GM19455 (cell line): ENCODE data around the gene CPB1.
"Not testable (repeated sequence)": the region's sequence is repeated elsewhere in the genome, so short reads cannot be mapped to it uniquely, and the experiment has no call there.

ENCODE experiments used
- ATAC-seq: cut with Tn5 transposase; IDR thresholded peaks from one replicate; pipeline ENCODE4 v1.9.1; 2021; ENCODE audit not compliant: unreplicated experiment

CPB1 gene

DNA sequence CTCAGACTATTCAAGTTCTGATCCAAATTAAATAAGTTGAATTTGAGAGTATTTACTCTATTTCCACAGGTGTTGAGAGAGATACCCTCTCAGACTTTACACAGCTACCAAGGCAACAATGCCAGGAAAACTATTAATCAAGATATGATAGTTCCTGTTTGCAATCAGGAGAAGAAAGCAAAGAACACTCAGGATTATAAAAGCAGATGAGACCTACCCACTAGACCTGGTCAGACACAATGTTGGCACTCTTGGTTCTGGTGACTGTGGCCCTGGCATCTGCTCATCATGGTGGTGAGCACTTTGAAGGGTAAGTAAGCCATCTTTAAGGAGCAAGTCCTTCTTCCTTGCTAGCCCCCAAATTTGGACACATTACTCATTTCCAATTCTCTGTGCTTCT lies at the start of gene CPB1:
Gene CPB1, plus strand, starts transcription at position 227 of the 400 bp plus-strand sequence. Its CDS starts 13 bp downstream, at position 240.
- no peak for ATAC-seq

DNA sequence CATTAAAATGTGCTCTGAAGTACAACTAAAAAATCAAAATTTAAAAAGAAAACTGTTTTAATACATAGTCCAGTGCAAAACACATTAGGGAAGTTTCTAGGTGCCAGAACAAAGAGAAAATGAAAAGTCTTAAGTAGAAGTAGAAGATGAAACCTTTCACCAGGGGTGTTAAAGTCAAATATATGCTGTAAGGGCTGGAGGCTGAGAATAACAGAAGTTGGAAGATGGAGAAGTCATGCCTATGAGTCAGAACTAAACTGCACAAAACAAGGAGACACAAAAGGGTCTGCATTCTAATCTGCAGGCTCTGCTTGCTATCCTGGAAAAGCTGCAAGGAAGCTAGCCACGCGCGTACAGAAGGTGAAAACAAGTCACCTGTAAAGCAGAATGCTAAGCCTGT lies 48.7 kb upstream of the CPB1 start:
- ATAC-seq, result no peak

DNA sequence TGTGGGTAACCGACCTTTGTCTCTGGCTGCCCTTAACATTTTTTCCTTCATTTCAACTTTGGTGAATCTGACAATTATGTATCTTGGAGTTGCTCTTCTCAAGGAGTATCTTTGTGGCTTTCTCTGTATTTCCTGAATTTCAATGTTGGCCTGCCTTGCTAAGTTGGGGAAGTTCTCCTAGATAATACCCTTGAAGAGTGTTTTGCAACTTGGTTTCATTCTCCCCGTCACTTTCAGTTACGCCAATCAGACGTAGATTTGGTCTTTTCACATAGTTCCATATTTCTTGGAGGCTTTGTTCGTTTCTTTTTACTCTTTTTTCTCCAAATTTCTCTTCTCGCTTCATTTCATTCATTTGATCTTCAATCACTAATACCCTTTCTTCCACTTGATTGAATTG lies 42.6 kb upstream of the CPB1 start:
- not testable (repeated sequence) for ATAC-seq

DNA sequence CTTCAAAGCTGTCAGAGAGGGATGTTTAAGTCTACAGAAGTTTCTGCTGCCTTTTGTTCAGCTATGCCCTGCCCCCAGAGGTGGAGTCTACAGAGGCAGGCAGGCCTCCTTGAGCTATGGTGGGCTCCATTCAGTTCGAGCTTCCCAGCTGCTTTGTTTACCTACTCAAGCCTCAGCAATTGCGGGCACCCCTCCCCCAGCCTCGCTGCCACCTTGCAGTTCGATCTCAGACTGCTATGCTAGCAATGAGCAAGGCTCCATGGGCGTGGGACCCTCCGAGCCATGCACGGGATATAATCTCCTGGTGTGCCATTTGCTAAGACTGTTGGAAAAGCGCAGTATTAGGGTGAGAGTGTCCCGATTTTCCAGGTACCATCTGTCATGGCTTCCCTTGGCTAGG lies 41.5 kb upstream of the CPB1 start:
- ATAC-seq, result not testable (repeated sequence)

DNA sequence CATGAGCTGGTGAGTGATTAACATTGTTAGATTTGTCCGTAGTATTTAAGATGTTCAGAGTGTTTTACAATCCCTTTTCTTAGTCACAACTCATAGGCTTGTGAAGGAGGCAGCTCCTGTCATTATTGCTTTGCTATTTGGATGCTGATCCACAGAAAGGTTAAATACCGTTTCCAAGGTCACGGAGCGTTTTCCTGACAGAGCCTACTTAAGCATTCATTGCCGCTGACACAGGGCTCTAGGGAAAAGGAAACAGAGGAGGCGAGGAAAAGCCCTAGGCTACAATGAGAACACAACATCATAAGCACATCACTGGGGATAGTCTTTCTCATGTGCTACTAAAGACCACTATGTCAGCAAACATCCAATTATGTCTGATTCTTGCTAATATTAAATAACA lies 38.5 kb upstream of the CPB1 start:
- no peak for ATAC-seq

DNA sequence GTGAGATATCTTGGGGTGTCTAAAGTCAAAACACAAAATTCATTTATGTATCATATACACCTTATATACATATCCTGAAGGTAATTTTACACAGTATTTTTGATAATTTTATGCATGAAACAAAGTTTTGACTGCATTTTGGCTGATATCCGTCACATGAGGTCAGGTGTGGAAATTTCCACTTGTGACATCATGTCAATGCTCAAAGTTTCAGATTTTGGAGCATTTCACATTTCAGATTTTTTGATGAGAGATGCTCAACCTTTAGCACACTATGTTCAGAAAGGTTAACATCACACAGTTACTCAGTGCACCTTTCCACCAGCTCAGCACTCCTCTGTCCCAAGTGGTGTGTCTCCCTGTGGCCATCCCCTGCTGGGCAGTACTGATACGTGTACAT lies 37.7 kb upstream of the CPB1 start:
- no peak for ATAC-seq

DNA sequence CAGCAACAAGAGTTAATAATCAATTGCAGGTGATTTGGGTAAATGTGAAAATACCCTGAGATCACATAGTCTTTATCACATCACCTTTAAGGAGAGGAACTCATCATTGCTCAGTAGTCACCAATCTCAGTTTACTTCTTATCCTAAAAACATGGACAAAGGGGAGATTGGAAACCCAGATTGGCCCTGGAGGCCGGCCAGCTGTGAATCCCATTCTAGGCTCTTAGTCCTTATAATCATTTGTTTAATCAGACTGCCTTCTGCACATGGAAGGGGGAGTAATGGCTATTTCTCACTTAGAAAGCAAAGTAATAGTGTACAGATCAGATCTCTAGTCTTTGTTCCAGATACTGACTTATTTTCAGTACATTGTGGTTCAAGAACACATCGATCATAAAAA lies 37.2 kb upstream of the CPB1 start:
- no peak for ATAC-seq

DNA sequence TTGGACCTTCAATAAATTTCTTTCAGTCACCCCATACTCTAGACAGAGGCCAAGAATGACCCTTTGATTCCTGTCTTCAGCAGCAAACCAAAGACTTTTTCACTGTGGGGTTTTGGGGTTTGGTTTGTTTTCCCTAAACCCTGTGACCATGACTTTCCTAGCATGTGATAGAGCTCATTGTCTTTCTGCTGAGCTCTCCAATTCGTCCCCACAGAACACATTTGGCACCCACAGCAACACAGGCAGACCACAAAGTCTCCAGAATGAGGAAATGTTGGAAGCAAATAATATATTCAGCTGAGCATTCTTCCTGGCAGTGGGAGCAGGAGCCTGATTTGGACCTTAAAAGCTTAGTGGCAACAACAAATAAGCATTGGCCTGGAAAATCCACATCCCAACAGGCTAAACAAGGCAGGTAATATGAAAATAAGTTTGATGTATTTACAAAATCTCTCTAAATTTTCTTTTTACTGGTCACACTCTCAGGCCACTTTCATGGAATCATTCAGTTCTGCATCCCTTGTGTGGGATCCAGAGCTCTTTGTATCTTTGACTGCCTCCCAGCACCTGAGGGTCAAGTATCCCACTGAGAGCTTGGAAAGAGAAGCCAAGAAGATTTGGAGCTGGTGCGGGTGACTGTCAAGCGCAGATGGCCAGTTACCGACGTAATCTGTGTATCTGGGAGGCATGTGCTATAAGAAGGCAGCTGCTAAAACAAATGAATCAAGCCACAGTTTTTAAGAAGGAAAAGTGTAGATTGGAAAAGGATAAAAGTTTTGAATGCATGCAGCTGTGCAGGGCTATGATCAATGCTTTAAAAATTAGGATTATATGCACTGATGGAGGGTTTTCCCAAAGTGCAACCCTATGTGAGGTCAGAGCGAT lies 36.5 kb upstream of the CPB1 start:
- ATAC-seq, result no peak

DNA sequence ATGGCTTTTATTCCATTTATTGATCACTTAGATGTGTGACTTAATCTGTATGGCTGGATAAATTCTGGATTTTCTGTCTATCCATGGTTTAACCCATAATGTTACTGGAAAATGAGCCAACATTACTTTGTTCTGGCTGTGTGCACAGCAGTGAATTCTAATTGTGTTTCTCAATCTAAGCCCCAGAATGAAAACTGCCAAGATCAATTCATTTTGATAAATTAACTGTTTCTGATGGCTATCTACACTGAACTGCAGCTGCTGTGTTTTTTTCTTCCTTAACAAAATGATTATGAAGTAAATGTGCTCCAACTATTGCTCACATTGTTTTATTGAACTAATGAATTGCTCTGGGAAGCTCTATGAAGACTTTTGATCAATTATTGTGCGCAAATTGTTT lies 35.7 kb upstream of the CPB1 start:
- ATAC-seq, result no peak

DNA sequence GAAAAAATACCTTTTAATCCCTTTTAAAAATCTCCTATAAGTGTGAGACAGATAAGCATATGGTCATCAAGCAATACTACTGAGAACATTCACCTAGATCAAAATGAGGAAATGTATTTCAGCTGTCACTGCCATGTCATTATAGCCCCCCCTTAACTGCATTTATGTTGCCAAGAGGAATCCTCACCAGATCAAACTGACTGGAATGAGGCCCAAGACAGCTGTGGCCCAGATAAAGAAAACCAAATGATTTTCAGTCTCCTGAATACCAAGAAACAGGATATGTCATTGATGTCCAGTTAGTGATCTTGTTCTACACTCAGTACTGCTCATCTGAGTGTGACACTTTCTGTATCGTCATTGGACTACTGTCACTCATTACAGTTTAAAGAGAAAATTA lies 35.1 kb upstream of the CPB1 start:
- ATAC-seq, result no peak

DNA sequence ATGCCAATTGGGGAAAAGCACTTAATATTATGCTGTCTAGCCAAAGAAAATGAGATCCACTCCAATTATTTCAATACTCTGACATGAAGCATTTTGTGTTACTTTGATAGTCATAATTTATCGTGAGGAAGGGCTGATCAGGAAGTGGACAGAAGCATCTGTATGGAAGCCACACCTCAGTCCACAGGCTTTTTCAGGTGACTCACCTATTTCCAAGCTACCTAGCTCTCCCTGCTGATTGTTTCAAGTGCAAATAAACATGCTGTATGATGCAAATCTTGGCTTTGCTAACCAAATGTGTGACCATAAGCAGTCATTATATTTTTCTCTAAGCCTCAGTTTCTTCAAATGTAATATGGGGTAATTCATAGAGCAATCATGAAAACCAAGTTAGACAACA lies 30.8 kb upstream of the CPB1 start:
- no peak for ATAC-seq

DNA sequence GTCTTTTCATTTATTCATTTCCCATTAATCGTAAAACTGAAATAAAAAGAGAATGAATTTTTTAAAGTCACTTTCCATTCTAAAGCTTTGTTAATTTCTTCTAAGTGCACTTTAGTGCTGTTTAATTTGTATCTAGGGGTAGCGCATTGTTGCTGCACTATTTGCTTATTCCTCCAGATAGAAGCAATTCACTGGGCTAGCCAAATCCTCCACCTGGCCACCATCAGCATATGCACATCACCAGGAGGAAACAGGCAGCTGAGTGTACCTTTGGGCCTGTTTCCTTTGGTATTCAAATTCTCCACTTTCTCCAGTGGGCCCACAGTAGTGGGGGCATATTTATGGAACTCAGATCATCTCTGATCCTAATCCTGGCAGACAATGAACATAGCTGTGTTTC lies 29.8 kb upstream of the CPB1 start:
- no peak for ATAC-seq

DNA sequence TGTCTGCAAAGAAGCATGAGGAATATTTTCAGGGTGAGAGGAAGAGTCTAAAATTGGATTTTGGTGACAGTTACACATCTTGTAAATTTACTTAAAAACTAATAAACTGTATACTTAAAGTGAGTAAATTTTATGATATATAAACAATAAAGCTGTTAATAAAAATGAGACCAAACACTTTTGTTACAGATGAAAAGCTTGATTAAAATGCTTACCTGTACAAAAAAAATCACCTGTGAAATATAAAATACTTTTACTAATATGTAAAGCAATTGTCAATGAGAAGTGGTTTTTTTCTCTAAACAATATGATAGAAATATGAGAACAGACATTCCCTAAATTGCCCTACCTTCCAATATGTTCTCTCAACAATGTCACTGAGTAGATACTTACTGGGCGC lies 27.2 kb upstream of the CPB1 start:
- no peak for ATAC-seq

DNA sequence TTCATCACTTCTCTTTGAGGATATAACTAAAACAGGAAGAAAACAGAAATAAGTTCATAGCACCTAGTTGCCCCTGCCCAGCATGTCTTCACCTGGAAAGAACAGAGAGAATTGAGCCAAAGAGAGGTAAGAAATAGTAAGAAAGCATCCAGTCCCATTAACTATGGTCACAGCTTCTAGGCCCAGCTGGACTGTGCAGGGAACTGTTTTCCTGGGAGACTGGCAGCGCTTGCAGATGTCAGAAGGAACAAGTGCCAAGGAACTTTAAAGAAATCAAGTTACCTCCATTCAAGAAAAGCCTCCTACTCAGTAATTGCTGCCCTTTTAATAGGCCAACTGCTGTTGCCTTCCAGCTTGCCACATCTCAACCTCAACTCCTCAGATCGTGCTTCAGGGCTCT lies 17.8 kb upstream of the CPB1 start:
- no peak for ATAC-seq

DNA sequence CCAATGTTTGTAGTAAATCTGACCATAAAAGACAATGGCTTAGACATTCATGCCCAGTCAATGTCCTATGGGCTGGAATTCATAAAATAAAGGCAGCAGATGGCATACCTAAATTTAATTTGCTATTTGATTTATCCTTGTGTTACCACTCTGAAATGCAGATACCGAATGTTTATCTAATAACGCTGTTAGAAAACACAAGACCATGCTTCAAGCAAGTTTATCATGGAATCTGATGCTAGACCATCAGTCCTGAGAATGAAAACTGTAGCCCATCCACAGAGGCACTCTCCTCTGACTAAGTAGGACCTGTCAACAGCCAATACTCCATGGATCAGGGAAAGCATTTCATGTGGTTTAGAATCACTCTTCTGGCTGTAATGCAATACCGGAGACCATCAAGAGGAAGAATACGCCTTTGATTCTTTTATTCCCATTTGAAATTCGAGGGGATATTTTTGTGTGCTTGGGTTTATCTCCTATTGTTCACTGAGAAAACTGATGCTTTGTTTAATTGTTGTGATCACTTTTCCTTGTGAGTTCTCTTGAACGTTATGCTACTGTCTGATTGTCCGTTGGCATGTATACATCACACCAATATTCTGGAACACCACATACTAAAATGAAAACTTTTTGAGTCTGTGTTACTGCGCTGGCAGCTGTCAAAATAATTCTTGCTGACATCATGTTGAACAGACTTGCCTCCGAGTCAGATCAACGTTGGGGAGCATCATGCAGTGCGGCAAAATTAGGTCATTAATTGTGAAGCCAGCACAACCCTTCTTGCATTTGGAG lies 12.1 kb upstream of the CPB1 start:
- no peak for ATAC-seq

DNA sequence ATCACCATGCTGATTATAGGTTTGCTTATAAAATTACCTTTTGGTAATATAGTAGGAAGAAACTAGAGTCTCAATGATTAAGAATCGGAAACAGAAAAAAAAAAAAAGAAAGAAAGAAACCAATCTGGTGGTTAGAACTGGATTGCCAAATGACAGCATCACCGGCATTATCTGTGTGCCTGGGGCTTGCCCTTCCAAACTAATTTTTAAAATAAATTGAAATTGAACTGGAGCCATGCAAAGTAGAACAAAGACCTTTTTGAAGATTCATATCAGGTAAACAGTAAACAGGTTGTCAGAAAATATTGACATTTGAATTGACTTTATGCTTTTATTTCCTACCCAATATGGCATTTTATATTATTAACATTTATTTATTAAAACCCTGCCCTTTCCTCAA lies 11.2 kb upstream of the CPB1 start:
- no peak for ATAC-seq

DNA sequence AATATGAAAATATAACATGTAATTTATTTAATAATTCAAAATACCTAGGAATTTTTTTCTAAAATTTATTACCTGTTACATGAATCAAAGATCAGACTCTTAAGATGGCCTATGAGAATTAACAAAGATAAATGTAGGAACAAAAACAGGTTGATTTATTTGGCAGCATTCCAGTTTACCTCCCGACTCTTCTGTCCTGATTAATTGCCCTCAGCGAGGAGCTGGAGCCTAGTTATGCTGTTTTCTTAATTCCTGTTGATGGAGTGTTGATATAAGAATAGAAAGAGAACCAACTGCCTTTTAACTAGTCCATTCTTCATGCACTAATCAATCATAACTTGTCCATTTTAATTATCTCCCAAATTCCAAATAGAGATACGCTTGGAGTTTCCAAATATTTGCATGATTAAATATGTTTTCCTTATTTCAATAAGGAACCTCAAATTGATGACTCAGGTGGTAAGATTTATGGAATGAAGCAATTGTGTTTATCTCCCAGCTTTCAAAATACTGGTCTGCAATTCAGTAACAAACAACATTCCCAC lies 10.6 kb upstream of the CPB1 start:
- no peak for ATAC-seq

DNA sequence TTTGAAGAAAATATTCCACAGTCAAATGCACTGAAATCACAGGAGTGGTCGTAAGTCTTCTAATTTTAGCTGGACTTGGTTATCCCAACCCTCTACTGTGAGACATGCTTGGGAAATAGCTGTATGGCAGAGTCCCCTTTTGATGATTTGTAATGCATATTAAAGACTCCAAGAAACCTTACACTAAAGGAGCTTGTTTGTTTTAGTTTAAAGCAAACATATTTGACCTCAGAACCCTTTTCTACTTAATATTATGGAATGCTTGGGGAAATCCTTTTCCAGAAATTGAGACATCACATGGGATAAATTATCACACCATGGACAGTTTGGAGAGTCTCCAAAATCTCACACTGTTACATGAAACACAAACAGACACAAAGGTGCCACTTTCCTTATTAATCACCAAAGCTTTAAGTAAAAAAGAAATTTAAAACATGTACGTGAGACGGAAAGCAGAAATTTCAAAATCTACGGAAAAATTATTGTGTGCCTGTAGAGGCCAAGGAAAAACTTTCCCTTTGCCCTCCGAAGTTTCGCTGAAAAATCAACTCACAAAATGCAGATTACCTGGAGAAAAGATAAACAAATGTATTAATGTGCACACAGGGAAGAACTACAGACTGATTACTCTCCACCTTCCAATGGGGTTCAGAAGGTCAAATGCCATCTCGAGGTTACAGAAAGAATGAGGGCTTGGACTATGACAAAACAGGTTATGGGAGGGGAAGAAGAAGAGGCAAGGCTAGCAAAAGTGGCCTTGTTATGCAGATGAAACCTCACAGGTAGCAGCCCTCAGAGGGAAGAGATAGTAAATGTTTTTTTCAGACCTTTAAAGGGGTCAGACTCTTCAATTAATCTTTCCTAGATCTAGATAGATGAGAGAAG lies 7.0 kb upstream of the CPB1 start:
- no peak for ATAC-seq

DNA sequence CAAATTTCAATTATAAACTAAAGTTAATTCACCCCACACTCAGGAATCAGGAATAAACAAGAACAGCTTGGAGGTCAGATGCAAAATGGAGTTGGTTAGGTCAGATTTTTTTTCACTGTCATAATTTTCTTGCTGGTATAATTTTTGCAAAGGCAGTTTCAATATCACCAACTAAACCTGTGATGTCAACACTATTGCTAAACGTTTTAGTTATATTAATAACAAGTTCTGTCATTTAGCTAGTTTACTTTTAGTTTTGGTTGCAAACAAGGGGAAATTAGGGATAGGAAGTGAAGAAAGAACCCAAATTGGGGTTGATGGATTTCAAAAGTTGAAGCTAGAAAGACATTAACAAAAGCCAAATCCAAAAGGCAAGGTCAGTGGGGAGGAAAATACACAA lies 4.6 kb upstream of the CPB1 start:
- no peak for ATAC-seq

DNA sequence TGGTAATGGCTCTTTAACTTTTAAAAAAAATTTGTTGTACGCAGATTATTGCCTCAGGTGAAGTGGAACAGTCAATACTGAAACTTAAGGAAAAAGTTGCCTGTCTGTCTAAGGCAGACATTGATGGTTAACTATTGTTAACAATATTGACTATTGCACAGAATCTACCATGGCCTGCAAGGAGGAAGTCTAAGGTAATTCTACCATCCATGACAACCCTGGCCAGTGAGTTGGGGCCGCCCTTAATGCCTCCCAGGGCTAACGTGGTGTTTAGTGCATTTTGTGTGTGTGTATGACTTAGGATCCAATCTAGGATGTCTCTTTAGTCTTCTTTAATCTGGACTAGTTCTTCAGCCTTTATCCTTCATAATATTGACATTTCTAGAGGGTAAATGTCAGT lies 2.1 kb upstream of the CPB1 start:
- ATAC-seq, result no peak

DNA sequence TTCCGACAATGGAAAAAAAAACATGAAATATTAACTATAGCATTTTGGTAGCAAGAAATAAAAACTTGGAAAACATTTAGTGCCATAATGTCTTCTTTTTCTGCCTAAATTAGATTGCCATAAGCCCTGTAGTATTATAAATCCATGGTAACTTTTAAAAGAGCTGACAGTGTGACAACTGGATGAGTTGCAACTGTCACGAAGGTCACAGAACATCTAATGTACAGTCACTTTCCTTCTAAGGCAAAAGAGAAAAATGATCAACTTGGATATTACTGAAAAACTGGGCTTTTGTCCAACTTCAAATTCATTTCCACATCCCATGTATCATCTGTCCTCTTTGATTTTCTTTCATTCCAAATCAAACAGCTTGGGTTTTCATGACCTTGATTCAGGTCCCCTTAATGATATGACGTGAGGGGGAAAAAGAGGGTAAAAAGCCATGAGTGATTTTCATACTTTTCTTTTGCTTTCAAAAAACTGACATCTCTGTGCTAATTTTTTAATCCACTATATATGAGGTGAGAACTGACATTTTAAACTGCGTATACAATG lies 602 bp downstream of the CPB1 start:
- ATAC-seq, result no peak
